ENCODE results near the gene ADM2. TPM values are rescaled to one million over a fixed set of nuclear protein-coding genes. Genes with fewer than 3 reads are reported as not detected.
A peak's percentile ranks its signal among the peaks of the same experiment; 100 is the strongest.

The ADM2 gene
- total RNA-seq, 6 experiments from 2014 or later, result 0.91 to 3.4 (median 1.2) TPM

DNA sequence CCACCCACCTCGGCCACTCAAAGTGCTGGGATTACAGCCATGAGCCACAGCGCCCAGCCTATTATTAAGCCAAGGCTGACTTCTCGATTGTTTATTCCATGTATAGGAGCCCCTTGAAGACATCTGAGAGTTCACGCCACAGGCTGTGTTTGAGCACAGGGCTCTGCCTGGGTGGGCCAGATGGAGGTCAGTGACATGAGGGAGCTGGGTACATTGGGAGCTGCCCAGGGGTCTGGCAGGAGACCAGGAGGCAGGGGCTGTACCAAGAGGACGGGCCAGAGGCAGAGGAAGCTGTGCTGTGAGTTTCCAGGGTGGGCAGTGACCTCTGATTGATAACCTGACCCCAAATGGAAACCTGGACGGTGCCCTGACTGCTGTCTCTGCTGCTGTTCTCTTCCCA lies 20.8 kb downstream of the ADM2 start:
- no peaks in the 10 kb centered on the region for H3K9me3 Mint-ChIP-seq
- H3K27me3 Mint-ChIP-seq (ENCODE audit: insufficient read depth), result peaks cover 3% of the 10 kb centered on the region
- no peaks in the 10 kb centered on the region for H3K36me3 Mint-ChIP-seq (ENCODE audit: low read depth)
- H3K4me1 Mint-ChIP-seq (ENCODE audit: low read depth), result peaks cover 6% of the 10 kb centered on the region; the same call in 1 of the 2 replicates
- TF ChIP-seq, protein P1, sequence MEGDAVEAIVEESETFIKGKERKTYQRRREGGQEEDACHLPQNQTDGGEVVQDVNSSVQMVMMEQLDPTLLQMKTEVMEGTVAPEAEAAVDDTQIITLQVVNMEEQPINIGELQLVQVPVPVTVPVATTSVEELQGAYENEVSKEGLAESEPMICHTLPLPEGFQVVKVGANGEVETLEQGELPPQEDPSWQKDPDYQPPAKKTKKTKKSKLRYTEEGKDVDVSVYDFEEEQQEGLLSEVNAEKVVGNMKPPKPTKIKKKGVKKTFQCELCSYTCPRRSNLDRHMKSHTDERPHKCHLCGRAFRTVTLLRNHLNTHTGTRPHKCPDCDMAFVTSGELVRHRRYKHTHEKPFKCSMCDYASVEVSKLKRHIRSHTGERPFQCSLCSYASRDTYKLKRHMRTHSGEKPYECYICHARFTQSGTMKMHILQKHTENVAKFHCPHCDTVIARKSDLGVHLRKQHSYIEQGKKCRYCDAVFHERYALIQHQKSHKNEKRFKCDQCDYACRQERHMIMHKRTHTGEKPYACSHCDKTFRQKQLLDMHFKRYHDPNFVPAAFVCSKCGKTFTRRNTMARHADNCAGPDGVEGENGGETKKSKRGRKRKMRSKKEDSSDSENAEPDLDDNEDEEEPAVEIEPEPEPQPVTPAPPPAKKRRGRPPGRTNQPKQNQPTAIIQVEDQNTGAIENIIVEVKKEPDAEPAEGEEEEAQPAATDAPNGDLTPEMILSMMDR (IDR thresholded peaks at IDR 0.05), result no peak
- no peak for DNase-seq
- H3K27ac Mint-ChIP-seq, result no peak overlapping the region
- H3K4me3 Mint-ChIP-seq, result no peak overlapping the region

GRCh38 chr22:50502628-50503474 lies 21.5 kb downstream of the ADM2 start:
- DNase-seq, result no peak
- no peaks in the 10 kb centered on the region for H3K36me3 Mint-ChIP-seq (ENCODE audit: low read depth)
- no peaks in the 10 kb centered on the region for H3K9me3 Mint-ChIP-seq
- TF ChIP-seq, protein P1 (IDR thresholded peaks at IDR 0.05), result no peak
- H3K4me1 Mint-ChIP-seq (ENCODE audit: low read depth), result peaks cover 6% of the 10 kb centered on the region; the same call in 1 of the 2 replicates
- peaks cover under 1% of the 10 kb centered on the region; the same call in 1 of the 2 replicates for H3K27me3 Mint-ChIP-seq (ENCODE audit: insufficient read depth)
- no peak overlapping the region for H3K4me3 Mint-ChIP-seq
- no peak overlapping the region for H3K27ac Mint-ChIP-seq

DNA sequence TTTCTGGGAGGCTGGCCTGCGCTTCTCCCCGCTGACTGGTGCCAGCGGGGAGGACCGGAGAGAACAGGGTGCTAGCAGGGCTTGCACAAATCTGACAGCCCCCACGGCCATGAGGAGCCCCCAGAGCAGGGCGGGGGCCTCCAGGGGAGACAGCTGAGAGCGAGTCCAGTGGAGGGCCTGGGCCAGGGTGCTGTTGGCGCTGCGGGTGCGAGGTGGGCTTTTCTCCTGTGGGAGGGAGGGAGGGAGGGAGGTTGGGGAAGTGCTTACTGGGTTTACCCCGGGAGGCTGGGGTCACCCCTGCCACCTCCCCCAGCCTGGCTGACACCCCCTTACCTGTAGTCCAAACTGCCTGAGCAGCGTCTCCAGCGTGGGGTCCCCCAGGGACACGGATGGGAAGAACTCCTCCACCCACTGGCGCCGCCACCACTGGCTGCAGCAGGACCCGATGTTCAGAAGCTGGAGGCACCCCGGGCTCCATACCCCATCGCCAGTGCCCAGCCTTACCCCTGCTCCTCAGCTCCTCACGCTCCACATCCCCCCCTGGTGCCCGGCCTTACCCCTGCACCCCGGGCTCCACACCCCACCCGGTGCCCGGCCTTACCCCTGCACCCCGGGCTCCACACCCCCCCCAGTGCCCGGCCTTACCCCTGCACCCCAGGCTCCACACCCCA lies 22.3 kb downstream of the ADM2 start:
- Mint-ChIP-seq H3K27me3 (ENCODE audit: insufficient read depth) (no peaks in the 10 kb centered on the region), H3K4me3 (no peak overlapping the region), H3K9me3 (no peaks in the 10 kb centered on the region), H3K27ac (no peak overlapping the region), H3K4me1 (ENCODE audit: low read depth) (peaks cover 3% of the 10 kb centered on the region; the same call in 1 of the 2 replicates), H3K36me3 (ENCODE audit: low read depth) (no peaks in the 10 kb centered on the region)
- DNase-seq, result no peak
- TF ChIP-seq, protein P1 (IDR thresholded peaks at IDR 0.05), result peak; percentile 36

- Mint-ChIP-seq H3K9me3 (no peaks in the 10 kb centered on the region), H3K36me3 (ENCODE audit: low read depth) (no peaks in the 10 kb centered on the region), H3K4me3 (no peak overlapping the region), H3K27ac (no peak overlapping the region), H3K27me3 (ENCODE audit: insufficient read depth) (no peaks in the 10 kb centered on the region), H3K4me1 (ENCODE audit: low read depth) (peaks cover 9% of the 10 kb centered on the region)
- TF ChIP-seq, protein P1 (IDR thresholded peaks at IDR 0.05), result no peak
- DNase-seq, result no peak
These were observed 23.2 kb downstream of the ADM2 start for GRCh38 chr22:50504369-50505211.

DNA sequence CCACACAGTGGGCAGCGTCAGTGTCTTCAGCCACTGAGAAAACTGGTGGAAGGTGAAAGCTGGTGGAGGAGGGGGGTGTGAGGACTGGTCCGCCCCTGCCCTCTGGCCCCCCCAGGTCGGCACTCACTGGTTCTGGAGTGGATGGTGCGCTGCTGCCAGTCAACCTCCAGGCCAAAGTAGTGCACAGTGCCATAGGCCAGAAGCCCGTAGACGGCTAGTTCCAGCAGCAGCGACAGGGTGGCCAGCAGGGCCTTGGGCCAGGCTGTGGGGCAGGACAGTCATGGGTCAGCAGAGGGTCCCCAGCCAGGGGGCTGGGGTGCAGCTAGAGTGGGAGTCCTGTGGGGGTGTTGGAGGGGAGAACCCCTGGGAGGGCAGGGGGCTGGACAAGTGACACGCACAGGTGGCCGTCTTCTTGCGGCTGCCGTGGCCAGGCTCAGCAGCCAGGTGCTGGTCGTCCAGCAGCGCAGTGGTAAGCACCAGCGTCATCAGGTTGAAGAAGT lies 24.0 kb downstream of the ADM2 start:
- H3K27me3 Mint-ChIP-seq (ENCODE audit: insufficient read depth), result no peaks in the 10 kb centered on the region
- H3K36me3 Mint-ChIP-seq (ENCODE audit: low read depth), result no peaks in the 10 kb centered on the region
- H3K4me1 Mint-ChIP-seq (ENCODE audit: low read depth), result peaks cover 12% of the 10 kb centered on the region
- TF ChIP-seq, protein P1 (IDR thresholded peaks at IDR 0.05), result no peak
- H3K4me3 Mint-ChIP-seq, result no peak overlapping the region
- DNase-seq, result no peak
- no peaks in the 10 kb centered on the region for H3K9me3 Mint-ChIP-seq
- H3K27ac Mint-ChIP-seq, result no peak overlapping the region
